ENCODE data around the gene ZDHHC18. TPM values are rescaled to one million over a fixed set of nuclear protein-coding genes. Genes with fewer than 3 reads are reported as not detected.

ZDHHC18 gene
- total RNA-seq, 1 experiment from 2014 or later, result 18.4 TPM

- H3K4me1 ChIP-seq (replicated peaks), result peaks cover 5% of the 10 kb centered on the region; the same call in 1 of the 2 replicates
- no peaks in the 10 kb centered on the region for H3K36me3 ChIP-seq
- H3K4me3 ChIP-seq, result no peak overlapping the region
Observed at GRCh38 chr1:26811057-26811456, 15.4 kb upstream of the ZDHHC18 start.

GRCh38 chr1:26811708-26812107, 14.8 kb upstream of the ZDHHC18 start:
- H3K9me3 ChIP-seq (replicated peaks), result peaks cover 3% of the 10 kb centered on the region; the same call in 1 of the 2 replicates
- H3K27me3 ChIP-seq (replicated peaks), result no peaks in the 10 kb centered on the region
- DNase-seq (ENCODE audit: low read depth in 1 of 2, low spot score in 2 of 2), result no peak
- peaks cover 5% of the 10 kb centered on the region; the same call in 1 of the 2 replicates for H3K4me1 ChIP-seq (replicated peaks)
- H3K27ac ChIP-seq, result no peak overlapping the region
- no peak overlapping the region for H3K4me3 ChIP-seq
- H3K36me3 ChIP-seq, result no peaks in the 10 kb centered on the region

More at GRCh38 chr1:26811057-26811456, 15.4 kb upstream of the ZDHHC18 start:
- Histone ChIP-seq H3K27me3 (replicated peaks) (no peaks in the 10 kb centered on the region), H3K9me3 (replicated peaks) (peaks cover 3% of the 10 kb centered on the region; the same call in 1 of the 2 replicates), H3K27ac (no peak overlapping the region)
- DNase-seq (ENCODE audit: low read depth in 1 of 2, low spot score in 2 of 2), result no peak

- no peak for DNase-seq (ENCODE audit: low read depth in 1 of 2, low spot score in 2 of 2)
- no peaks in the 10 kb centered on the region for H3K27me3 ChIP-seq (replicated peaks)
- H3K4me1 ChIP-seq (replicated peaks), result peaks cover 5% of the 10 kb centered on the region; the same call in 1 of the 2 replicates
- H3K27ac ChIP-seq, result no peak overlapping the region
- no peak overlapping the region for H3K4me3 ChIP-seq
- H3K9me3 ChIP-seq (replicated peaks), result peaks cover 3% of the 10 kb centered on the region; the same call in 1 of the 2 replicates
- H3K36me3 ChIP-seq, result no peaks in the 10 kb centered on the region
Observed at GRCh38 chr1:26814377-26814776, 12.1 kb upstream of the ZDHHC18 start.

GRCh38 chr1:26814893-26815292, 11.6 kb upstream of the ZDHHC18 start:
- Histone ChIP-seq H3K9me3 (replicated peaks) (peaks cover 3% of the 10 kb centered on the region; the same call in 1 of the 2 replicates), H3K36me3 (no peaks in the 10 kb centered on the region), H3K4me1 (replicated peaks) (peaks cover 5% of the 10 kb centered on the region; the same call in 1 of the 2 replicates), H3K27me3 (replicated peaks) (no peaks in the 10 kb centered on the region), H3K4me3 (no peak overlapping the region), H3K27ac (no peak overlapping the region)
- DNase-seq (ENCODE audit: low read depth in 1 of 2, low spot score in 2 of 2), result no peak

GRCh38 chr1:26820784-26821269, 5.7 kb upstream of the ZDHHC18 start:
- H3K36me3 ChIP-seq, result no peaks in the 10 kb centered on the region
- DNase-seq (ENCODE audit: low read depth in 1 of 2, low spot score in 2 of 2), result no peak
- peaks cover 2% of the 10 kb centered on the region for H3K4me1 ChIP-seq (replicated peaks)
- no peak overlapping the region for H3K4me3 ChIP-seq
- H3K27ac ChIP-seq, result no peak overlapping the region
- no peaks in the 10 kb centered on the region for H3K9me3 ChIP-seq (replicated peaks)
- no peaks in the 10 kb centered on the region for H3K27me3 ChIP-seq (replicated peaks)

GRCh38 chr1:26822737-26823395, 3.6 kb upstream of the ZDHHC18 start:
- no peaks in the 10 kb centered on the region for H3K36me3 ChIP-seq
- H3K4me3 ChIP-seq, result no peak overlapping the region
- no peak overlapping the region for H3K27ac ChIP-seq
- no peaks in the 10 kb centered on the region for H3K27me3 ChIP-seq (replicated peaks)
- H3K9me3 ChIP-seq (replicated peaks), result no peaks in the 10 kb centered on the region
- DNase-seq (ENCODE audit: low read depth in 1 of 2, low spot score in 2 of 2), result no peak
- H3K4me1 ChIP-seq (replicated peaks), result peaks cover 14% of the 10 kb centered on the region

GRCh38 chr1:26824731-26825130, 1.8 kb upstream of the ZDHHC18 start:
- no peaks in the 10 kb centered on the region for H3K27me3 ChIP-seq (replicated peaks)

GRCh38 chr1:26827106-26827604, 667 bp downstream of the ZDHHC18 start:
- Histone ChIP-seq H3K4me3 (peak overlapping the region; percentile 56), H3K27ac (no peak overlapping the region), H3K4me1 (replicated peaks) (peaks cover 25% of the 10 kb centered on the region), H3K9me3 (replicated peaks) (no peaks in the 10 kb centered on the region), H3K27me3 (replicated peaks) (no peaks in the 10 kb centered on the region), H3K36me3 (peaks cover 9% of the 10 kb centered on the region)
- DNase-seq (ENCODE audit: low read depth in 1 of 2, low spot score in 2 of 2), result no peak

More at GRCh38 chr1:26824731-26825130, 1.8 kb upstream of the ZDHHC18 start:
- Histone ChIP-seq H3K4me1 (replicated peaks) (peaks cover 14% of the 10 kb centered on the region), H3K36me3 (0 out of 2 replicates have a peak, but pooled peaks cover 4% of the 10 kb centered on the region), H3K9me3 (replicated peaks) (no peaks in the 10 kb centered on the region), H3K4me3 (no peak overlapping the region), H3K27ac (no peak overlapping the region)
- DNase-seq (ENCODE audit: low read depth in 1 of 2, low spot score in 2 of 2), result no peak

GRCh38 chr1:26827663-26828062, 1.2 kb downstream of the ZDHHC18 start:
- Histone ChIP-seq H3K9me3 (replicated peaks) (no peaks in the 10 kb centered on the region), H3K36me3 (peaks cover 14% of the 10 kb centered on the region), H3K4me1 (replicated peaks) (peaks cover 26% of the 10 kb centered on the region), H3K27me3 (replicated peaks) (no peaks in the 10 kb centered on the region), H3K27ac (no peak overlapping the region), H3K4me3 (peak overlapping the region; percentile 56)
- DNase-seq (ENCODE audit: low read depth in 1 of 2, low spot score in 2 of 2), result no peak

GRCh38 chr1:26828411-26828991, 2.0 kb downstream of the ZDHHC18 start:
- peaks cover 23% of the 10 kb centered on the region for H3K36me3 ChIP-seq
- no peak overlapping the region for H3K4me3 ChIP-seq
- no peak for DNase-seq (ENCODE audit: low read depth in 1 of 2, low spot score in 2 of 2)
- H3K4me1 ChIP-seq (replicated peaks), result peaks cover 26% of the 10 kb centered on the region
- H3K9me3 ChIP-seq (replicated peaks), result no peaks in the 10 kb centered on the region
- no peaks in the 10 kb centered on the region for H3K27me3 ChIP-seq (replicated peaks)
- H3K27ac ChIP-seq, result no peak overlapping the region

- Histone ChIP-seq H3K4me1 (replicated peaks) (peaks cover 26% of the 10 kb centered on the region), H3K27me3 (replicated peaks) (no peaks in the 10 kb centered on the region), H3K4me3 (no peak overlapping the region), H3K36me3 (peaks cover 30% of the 10 kb centered on the region), H3K27ac (no peak overlapping the region), H3K9me3 (replicated peaks) (no peaks in the 10 kb centered on the region)
- no peak for DNase-seq (ENCODE audit: low read depth in 1 of 2, low spot score in 2 of 2)
Observed at GRCh38 chr1:26829184-26829911, 2.9 kb downstream of the ZDHHC18 start.

GRCh38 chr1:26831059-26831458, 4.6 kb downstream of the ZDHHC18 start:
- H3K27me3 ChIP-seq (replicated peaks), result no peaks in the 10 kb centered on the region
- DNase-seq (ENCODE audit: low read depth in 1 of 2, low spot score in 2 of 2), result no peak
- no peak overlapping the region for H3K4me3 ChIP-seq
- peaks cover 41% of the 10 kb centered on the region for H3K36me3 ChIP-seq
- peaks cover 21% of the 10 kb centered on the region for H3K4me1 ChIP-seq (replicated peaks)
- no peak overlapping the region for H3K27ac ChIP-seq
- H3K9me3 ChIP-seq (replicated peaks), result no peaks in the 10 kb centered on the region

- DNase-seq (ENCODE audit: low read depth in 1 of 2, low spot score in 2 of 2), result peak; percentile 62 to 63
- peaks cover 41% of the 10 kb centered on the region for H3K36me3 ChIP-seq
- H3K27me3 ChIP-seq (replicated peaks), result no peaks in the 10 kb centered on the region
- no peaks in the 10 kb centered on the region for H3K9me3 ChIP-seq (replicated peaks)
- H3K27ac ChIP-seq, result no peak overlapping the region
- H3K4me1 ChIP-seq (replicated peaks), result peaks cover 17% of the 10 kb centered on the region
- H3K4me3 ChIP-seq, result no peak overlapping the region
Observed at GRCh38 chr1:26831546-26832248, 5.2 kb downstream of the ZDHHC18 start.

Data from SJSA1 (cell line).